GM12878 (cell line): Measurements from ENCODE around the gene MRPS25.

Source experiments
- EP300 ChIP-seq, 2 experiments: fragments of 150-350 bp in 1 of 2; IDR thresholded peaks; 2 replicates each; pipeline ENCODE4 v1.6.1; 2011 to 2012; ENCODE audit warnings: low read depth in 2 of 2, low read length in 2 of 2, borderline replicate concordance in 1 of 2, improper control_type of control experiment in 1 of 2, inconsistent platforms in 1 of 2; ENCODE audit not compliant: control insufficient read depth in 1 of 2
- EZH2 ChIP-seq: IDR thresholded peaks from 2 replicates; pipeline ENCODE4 v1.6.1; 2012; ENCODE audit warnings: low read depth, mild to moderate bottlenecking, control low read depth, inconsistent platforms, low read length, borderline replicate concordance; ENCODE audit not compliant: control insufficient read depth
- IRF3 ChIP-seq: fragments of 450-650 bp; IDR thresholded peaks from 2 replicates; pipeline ENCODE4 v1.6.1; 2014; ENCODE audit warnings: mild to moderate bottlenecking
- JUND ChIP-seq: IDR thresholded peaks from 2 replicates; pipeline ENCODE4 v1.6.1; 2012; ENCODE audit warnings: low read depth, mild to moderate bottlenecking, low read length, improper control_type of control experiment, moderate library complexity
- POLR2A ChIP-seq: IDR thresholded peaks from 2 replicates; pipeline ENCODE4 v1.6.1; 2011; ENCODE audit warnings: low read depth, mild to moderate bottlenecking, low read length
- RAD51 ChIP-seq: fragments of 450-650 bp; IDR thresholded peaks from 2 replicates; pipeline ENCODE4 v1.6.1; 2016; ENCODE audit warnings: moderate library complexity, mild to moderate bottlenecking, inconsistent platforms
- SREBF2 ChIP-seq: IDR thresholded peaks from 2 replicates; pipeline ENCODE4 v1.6.1; 2012; ENCODE audit warnings: mild to moderate bottlenecking, low read length
- ZSCAN29 ChIP-seq: fragments of 450-650 bp; IDR thresholded peaks from 2 replicates; pipeline ENCODE4 v1.6.1; 2017; ENCODE audit warnings: mild to moderate bottlenecking, moderate library complexity

- TF ChIP-seq RAD51: no peak
- no peak for TF ChIP-seq SREBF2
- no peak for TF ChIP-seq EP300 (IDR thresholded peaks at IDR 0.05; ENCODE audit: borderline replicate concordance in 1 of 2, control insufficient read depth in 1 of 2, low read depth in 2 of 2, low read length in 2 of 2)
- no peak for TF ChIP-seq JUND
- no peak for TF ChIP-seq POLR2A
- no peak for TF ChIP-seq ZSCAN29
- no peak for TF ChIP-seq EZH2
- no peak for TF ChIP-seq IRF3
These were observed 35.5 kb downstream of the MRPS25 start for GRCh38 chr3:15029625-15030024.
